ENCODE results near the gene LAMTOR3.
"Not testable (repeated sequence)": the region's sequence is repeated elsewhere in the genome, so short reads cannot be mapped to it uniquely, and the experiment has no call there.

LAMTOR3 gene

GRCh38 chr4:99832321-99832720 is 61.9 kb downstream of the LAMTOR3 start:
- DNase-seq (ENCODE audit: low read depth in 2 of 2) = no peak

- DNase-seq (ENCODE audit: low read depth in 2 of 2) = not testable (repeated sequence)
Observed at GRCh38 chr4:99830051-99830450, 64.2 kb downstream of the LAMTOR3 start.

GRCh38 chr4:99828477-99828876 is 65.8 kb downstream of the LAMTOR3 start:
- DNase-seq (ENCODE audit: low read depth in 2 of 2) = no peak

All from stimulated activated CD8-positive, alpha-beta memory T cell treated with anti-CD3 and anti-CD28 coated beads, Interleukin-15, amount 100 ng/mL, for 48 hours (primary cell).